ENCODE measurements around the gene RPGR.

RPGR gene

DNA sequence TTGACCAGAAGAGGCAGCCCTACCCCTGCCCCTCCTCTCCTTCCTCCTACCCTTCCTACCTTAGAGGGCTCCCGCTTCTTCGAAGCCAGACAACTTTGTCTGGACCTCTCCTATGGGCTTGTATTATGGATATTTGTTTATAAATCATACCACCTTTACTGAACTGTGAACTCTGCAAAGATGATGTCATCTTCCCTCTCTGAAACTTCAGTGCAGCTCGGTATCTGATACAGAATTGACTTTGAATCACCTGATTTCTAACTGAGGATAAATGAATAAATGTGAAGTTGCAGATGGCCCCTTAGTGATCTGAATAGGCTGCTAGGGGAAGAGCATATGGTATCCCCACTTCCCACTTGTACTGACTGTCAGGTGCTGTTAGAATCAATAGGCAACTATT is 24.0 kb upstream of the RPGR start:
- in situ Hi-C loops (cut with HindIII; ENCODE audit: low pct_unique_long_range_greater_than_20kb, low sequenced_read_pairs): no loop called here
- TF ChIP-seq JUND (IDR thresholded peaks at IDR 0.05; ENCODE audit: low read depth): no peak
- DNase-seq (ENCODE audit: low read depth in 1 of 2, low spot score in 1 of 2): no peak

- DNase-seq (ENCODE audit: low read depth in 1 of 2, low spot score in 1 of 2): no peak
Observed at GRCh38 chrX:38347136-38347535, 19.8 kb upstream of the RPGR start.

DNA sequence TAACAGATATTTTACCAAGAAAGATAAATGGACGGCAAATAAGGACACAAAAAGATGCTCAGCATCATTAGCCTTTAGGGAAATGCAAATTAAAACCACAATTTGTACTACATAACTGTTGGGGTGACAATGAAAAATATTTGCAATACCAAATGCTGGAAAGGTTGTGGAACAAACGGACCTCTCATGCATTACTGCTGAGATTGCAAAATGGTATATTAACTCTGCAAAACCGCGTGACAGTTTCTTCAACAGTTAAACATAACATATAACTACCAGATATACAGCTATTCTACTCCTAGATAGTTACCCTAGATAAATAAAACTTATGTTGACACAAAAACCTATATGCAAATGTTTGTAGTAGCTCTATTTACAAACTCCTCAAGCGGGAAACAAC is 18.8 kb upstream of the RPGR start:
- DNase-seq (ENCODE audit: low read depth in 1 of 2, low spot score in 1 of 2): no peak
- in situ Hi-C loops (cut with HindIII; ENCODE audit: low pct_unique_long_range_greater_than_20kb, low sequenced_read_pairs): no loop called here
- no peak for TF ChIP-seq JUND (IDR thresholded peaks at IDR 0.05; ENCODE audit: low read depth)

More at GRCh38 chrX:38347136-38347535, 19.8 kb upstream of the RPGR start:
- in situ Hi-C loops (cut with HindIII; ENCODE audit: low pct_unique_long_range_greater_than_20kb, low sequenced_read_pairs): no loop called here
- TF ChIP-seq JUND (IDR thresholded peaks at IDR 0.05; ENCODE audit: low read depth): no peak

- TF ChIP-seq JUND (IDR thresholded peaks at IDR 0.05; ENCODE audit: low read depth): no peak
Observed at GRCh38 chrX:38342853-38343778, 15.8 kb upstream of the RPGR start.

DNA sequence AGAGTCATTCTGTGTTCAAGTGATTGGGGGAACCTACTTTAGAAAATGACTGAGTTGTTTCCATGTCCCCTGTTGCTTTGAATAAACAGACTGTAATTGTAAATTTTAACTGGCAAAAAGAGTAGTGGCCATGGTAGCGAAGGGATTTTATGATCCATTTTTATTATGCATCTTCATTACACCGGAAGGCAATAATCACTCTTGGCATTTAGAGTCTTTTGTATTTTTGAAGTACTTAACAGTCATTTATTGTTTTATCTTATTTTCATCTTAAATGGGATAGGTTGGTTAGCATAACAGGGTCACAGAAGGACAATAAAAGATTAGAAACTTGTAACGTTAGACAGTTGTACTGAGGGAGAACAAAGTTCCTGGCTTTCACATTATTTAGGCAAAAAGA is 14.1 kb upstream of the RPGR start:
- no peak for TF ChIP-seq JUND (IDR thresholded peaks at IDR 0.05; ENCODE audit: low read depth)
- in situ Hi-C loops (cut with HindIII; ENCODE audit: low pct_unique_long_range_greater_than_20kb, low sequenced_read_pairs): no loop called here
- DNase-seq (ENCODE audit: low read depth in 1 of 2, low spot score in 1 of 2): no peak

More at GRCh38 chrX:38342853-38343778, 15.8 kb upstream of the RPGR start:
- in situ Hi-C loops (cut with HindIII; ENCODE audit: low pct_unique_long_range_greater_than_20kb, low sequenced_read_pairs): no loop called here
- no peak for DNase-seq (ENCODE audit: low read depth in 1 of 2, low spot score in 1 of 2)

DNA sequence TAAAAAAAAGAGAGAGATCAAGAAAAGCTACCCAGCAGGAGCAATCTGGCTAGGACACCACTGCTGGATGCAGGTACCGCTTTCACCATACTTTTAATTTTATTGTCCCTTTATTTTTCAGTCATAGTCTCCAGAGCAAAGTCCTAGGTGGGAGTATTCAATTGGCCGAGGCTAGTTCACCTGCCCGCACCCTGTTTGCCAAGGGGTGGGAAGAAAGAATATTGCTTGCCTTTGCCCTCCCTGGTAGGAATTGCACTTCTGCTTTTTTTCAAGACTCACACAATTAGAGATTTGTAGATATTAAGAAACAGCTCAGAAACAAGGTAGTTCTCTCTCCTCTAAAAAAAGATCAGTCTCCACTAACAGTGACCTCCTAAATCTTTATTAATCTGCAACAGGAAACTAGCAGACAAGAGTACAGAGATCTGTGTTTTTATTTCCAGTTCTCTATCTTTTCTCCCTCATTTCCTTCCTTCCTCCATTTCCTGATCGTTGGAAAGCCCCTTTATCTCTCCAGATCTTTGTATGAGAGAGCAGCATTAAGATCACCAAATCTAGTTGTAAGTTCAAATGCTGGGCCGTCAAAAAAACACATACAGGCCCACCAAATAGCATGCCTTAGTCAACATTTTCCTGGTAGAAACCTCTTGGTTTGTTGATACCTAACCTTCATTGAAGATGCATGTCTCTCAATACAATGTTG is 9.4 kb upstream of the RPGR start:
- DNase-seq (ENCODE audit: low read depth in 1 of 2, low spot score in 1 of 2): no peak
- in situ Hi-C loops (cut with HindIII; ENCODE audit: low pct_unique_long_range_greater_than_20kb, low sequenced_read_pairs): no loop called here
- TF ChIP-seq JUND (IDR thresholded peaks at IDR 0.05; ENCODE audit: low read depth): no peak

DNA sequence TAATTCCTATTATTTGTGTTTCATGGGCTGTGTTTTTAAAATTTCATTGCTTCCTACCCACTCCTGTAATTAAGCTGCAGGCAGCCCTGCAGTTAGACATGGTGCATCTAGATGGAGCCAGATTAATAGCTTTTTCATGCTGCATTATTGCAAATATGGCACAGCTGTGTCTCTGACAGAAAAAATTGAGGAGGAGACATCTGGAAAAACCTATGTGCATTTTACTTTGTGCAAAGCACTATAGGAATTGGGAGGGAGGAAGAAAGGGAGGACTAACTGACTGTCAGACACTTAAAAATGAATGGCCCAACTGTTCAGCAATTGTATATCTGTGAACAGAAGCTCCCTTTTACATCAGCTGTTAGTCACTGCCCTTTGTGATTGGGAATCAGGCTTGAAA is 8.1 kb upstream of the RPGR start:
- no peak for DNase-seq (ENCODE audit: low read depth in 1 of 2, low spot score in 1 of 2)
- in situ Hi-C loops (cut with HindIII; ENCODE audit: low pct_unique_long_range_greater_than_20kb, low sequenced_read_pairs): no loop called here
- TF ChIP-seq JUND (IDR thresholded peaks at IDR 0.05; ENCODE audit: low read depth): no peak

DNA sequence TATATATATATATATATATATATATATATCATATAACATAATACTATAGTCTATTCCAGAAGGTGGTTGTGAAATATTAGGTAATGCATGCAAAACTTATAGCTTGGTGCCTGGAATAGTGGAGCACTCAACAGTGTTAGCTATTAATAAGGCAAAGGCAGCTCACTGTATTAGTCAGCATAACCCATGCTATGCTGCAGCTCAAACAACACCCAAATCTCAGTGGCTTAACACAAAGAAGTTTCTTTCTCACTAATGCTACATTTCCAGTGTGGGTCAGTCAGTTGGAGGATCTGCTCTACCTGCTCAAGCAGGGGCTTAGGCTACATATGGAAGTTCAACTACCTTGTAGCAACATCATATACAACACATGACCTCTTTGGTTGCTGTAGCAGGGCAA is 5.2 kb upstream of the RPGR start:
- in situ Hi-C loops (cut with HindIII; ENCODE audit: low pct_unique_long_range_greater_than_20kb, low sequenced_read_pairs): no loop called here
- no peak for TF ChIP-seq JUND (IDR thresholded peaks at IDR 0.05; ENCODE audit: low read depth)
- DNase-seq (ENCODE audit: low read depth in 1 of 2, low spot score in 1 of 2): no peak

- DNase-seq (ENCODE audit: low read depth in 1 of 2, low spot score in 1 of 2): no peak
- in situ Hi-C loops (cut with HindIII; ENCODE audit: low pct_unique_long_range_greater_than_20kb, low sequenced_read_pairs): no loop called here
Observed at GRCh38 chrX:38327775-38328081, 419 bp upstream of the RPGR start.

GRCh38 chrX:38326086-38326485 is 1.2 kb downstream of the RPGR start:
- in situ Hi-C loops (cut with HindIII; ENCODE audit: low pct_unique_long_range_greater_than_20kb, low sequenced_read_pairs): no loop called here
- DNase-seq (ENCODE audit: low read depth in 1 of 2, low spot score in 1 of 2): no peak
- TF ChIP-seq JUND (IDR thresholded peaks at IDR 0.05; ENCODE audit: low read depth): no peak

More at GRCh38 chrX:38327775-38328081, 419 bp upstream of the RPGR start:
- no peak for TF ChIP-seq JUND (IDR thresholded peaks at IDR 0.05; ENCODE audit: low read depth)

GRCh38 chrX:38320819-38321218 is 6.5 kb downstream of the RPGR start:
- no peak for TF ChIP-seq JUND (IDR thresholded peaks at IDR 0.05; ENCODE audit: low read depth)
- in situ Hi-C loops (cut with HindIII; ENCODE audit: low pct_unique_long_range_greater_than_20kb, low sequenced_read_pairs): no loop called here
- no peak for DNase-seq (ENCODE audit: low read depth in 1 of 2, low spot score in 1 of 2)

- peak in 1 of 2 experiments; percentile 47 for DNase-seq (ENCODE audit: low read depth in 1 of 2, low spot score in 1 of 2)
- TF ChIP-seq JUND (IDR thresholded peaks at IDR 0.05; ENCODE audit: low read depth): no peak
- in situ Hi-C loops (cut with HindIII; ENCODE audit: low pct_unique_long_range_greater_than_20kb, low sequenced_read_pairs): no loop called here
Observed at GRCh38 chrX:38318606-38319005, 8.7 kb downstream of the RPGR start.

GRCh38 chrX:38318196-38318595 is 9.1 kb downstream of the RPGR start:
- no peak for DNase-seq (ENCODE audit: low read depth in 1 of 2, low spot score in 1 of 2)
- in situ Hi-C loops (cut with HindIII; ENCODE audit: low pct_unique_long_range_greater_than_20kb, low sequenced_read_pairs): no loop called here
- TF ChIP-seq JUND (IDR thresholded peaks at IDR 0.05; ENCODE audit: low read depth): no peak

Measured in T47D (cell line).